Esophagus squamous epithelium (tissue), 4 donors: ENCODE measurements around the gene EEF1A1.
A peak's percentile ranks its signal among the peaks of the same experiment; 100 is the strongest.
"Not testable (repeated sequence)": the region's sequence is repeated elsewhere in the genome, so short reads cannot be mapped to it uniquely, and the experiment has no call there.

ENCODE experiments used
- CTCF ChIP-seq, 6 experiments: fragments of 450-650 bp in 4 of 6; fragments of 200-600 bp in 2 of 6; sonication (generic) in 2 of 6; IDR thresholded peaks; one replicate each; pipeline ENCODE4 v1.5.1; 2016 to 2019; ENCODE audit warnings: antibody characterized with exemption in 6 of 6, mild to moderate bottlenecking in 4 of 6, moderate library complexity in 4 of 6
- POLR2A ChIP-seq, 4 donors: fragments of 450-650 bp; IDR thresholded peaks; one replicate each; pipeline ENCODE4 v1.6.1; 2017; ENCODE audit warnings: antibody characterized with exemption in 4 of 4, mild to moderate bottlenecking in 4 of 4, moderate library complexity in 3 of 4

GRCh38 chr6:73518982-73519881 lies 1.6 kb downstream of the EEF1A1 start:
- TF ChIP-seq CTCF (IDR thresholded peaks at IDR 0.05) = not testable (repeated sequence)
- peak in 1 of 4 donors; percentile 2 for TF ChIP-seq POLR2A (IDR thresholded peaks at IDR 0.05)
